HepG2 (cell line): ENCODE results near the gene SLA2. TPM values are rescaled to one million over a fixed set of nuclear protein-coding genes. Genes with fewer than 3 reads are reported as not detected.

Experiments used
- BHLHE40 ChIP-seq: IDR thresholded peaks from 2 replicates; pipeline ENCODE4 v1.6.1; 2011; ENCODE audit warnings: low read length, improper control_type of control experiment
- GPN1 ChIP-seq: sonication (generic); formaldehyde crosslinking; IDR thresholded peaks from 2 replicates; pipeline ENCODE4 v1.5.1; 2020; ENCODE audit warnings: missing genetic modification reagents, borderline replicate concordance
- HCFC1 ChIP-seq: fragments of 150-350 bp; IDR thresholded peaks from 2 replicates; pipeline ENCODE4 v1.6.1; 2014; ENCODE audit warnings: low read depth, low read length
- HNRNPLL ChIP-seq: fragments of 200-400 bp; formaldehyde crosslinking; IDR thresholded peaks from 2 replicates; pipeline ENCODE4 v1.6.1; 2017; ENCODE audit warnings: mild to moderate bottlenecking, low read depth, low read length; ENCODE audit not compliant: poor library complexity, severe bottlenecking
- IKZF1 ChIP-seq: fragments of 450-650 bp; IDR thresholded peaks from 2 replicates; pipeline ENCODE4 v1.7.1; 2016
- MAZ ChIP-seq, 2 experiments: sonication (generic) in 1 of 2; formaldehyde crosslinking in 1 of 2; IDR thresholded peaks; 2 replicates each; pipeline versions ENCODE4 v1.5.0 to v1.6.1; 2012 to 2020; ENCODE audit warnings: low read depth in 2 of 2, mild to moderate bottlenecking in 2 of 2, borderline replicate concordance in 1 of 2, improper control_type of control experiment in 1 of 2, low read length in 1 of 2, missing genetic modification reagents in 1 of 2, moderate library complexity in 1 of 2
- MEIS1 ChIP-seq: sonication (generic); formaldehyde crosslinking; IDR thresholded peaks from 2 replicates; pipeline ENCODE4 v1.9.0; 2021; ENCODE audit warnings: mild to moderate bottlenecking, missing genetic modification reagents, moderate library complexity, borderline replicate concordance
- MYNN ChIP-seq: sonication (generic); formaldehyde crosslinking; IDR thresholded peaks from 2 replicates; pipeline ENCODE4 v1.4.0; 2020; ENCODE audit warnings: mild to moderate bottlenecking, low read depth, missing genetic modification reagents
- PCBP2 ChIP-seq: fragments of 200-400 bp; formaldehyde crosslinking; optimal IDR thresholded peaks from 2 replicates; pipeline ENCODE3; 2018; ENCODE audit warnings: low read length, low read depth; ENCODE audit not compliant: poor library complexity, severe bottlenecking
- SALL1 ChIP-seq: sonication (generic); formaldehyde crosslinking; IDR thresholded peaks from 2 replicates; pipeline ENCODE4 v1.8.0; 2022; ENCODE audit warnings: mild to moderate bottlenecking, missing genetic modification reagents
- SMAD1 ChIP-seq: sonication (generic); formaldehyde crosslinking; IDR thresholded peaks from 2 replicates; pipeline ENCODE4 v1.4.0; 2020; ENCODE audit warnings: missing genetic modification reagents, low read depth, mild to moderate bottlenecking, borderline replicate concordance
- SP5 ChIP-seq: IDR thresholded peaks from 2 replicates; pipeline ENCODE4 v1.6.1; 2016; ENCODE audit warnings: low read depth, borderline replicate concordance
- TCF7L2 ChIP-seq: IDR thresholded peaks from 2 replicates; pipeline ENCODE4 v1.6.1; 2011; ENCODE audit warnings: mild to moderate bottlenecking, low read depth, low read length, moderate library complexity
- U2AF2 ChIP-seq: fragments of 200-400 bp; formaldehyde crosslinking; IDR thresholded peaks from 2 replicates; pipeline ENCODE4 v1.6.1; 2017; ENCODE audit warnings: low read depth, mild to moderate bottlenecking, low read length
- ZBTB7A ChIP-seq: sonication (generic); formaldehyde crosslinking; IDR thresholded peaks from 2 replicates; pipeline ENCODE4 v1.8.0; 2022; ENCODE audit warnings: mild to moderate bottlenecking, missing genetic modification reagents
- ZFP1 ChIP-seq: IDR thresholded peaks from 2 replicates; pipeline ENCODE4 v1.6.1; 2016
- ZFP62 ChIP-seq: sonication (generic); formaldehyde crosslinking; IDR thresholded peaks from 2 replicates; pipeline ENCODE4 v1.4.0; 2020; ENCODE audit warnings: missing genetic modification reagents
- ZNF589 ChIP-seq: sonication (generic); formaldehyde crosslinking; conservative IDR thresholded peaks from 2 replicates; pipeline ENCODE4 v1.8.0; 2022; ENCODE audit warnings: mild to moderate bottlenecking, moderate library complexity, missing genetic modification reagents
- ZNF607 ChIP-seq: sonication (generic); formaldehyde crosslinking; IDR thresholded peaks from 2 replicates; pipeline ENCODE4 v1.5.1; 2020; ENCODE audit warnings: missing genetic modification reagents, mild to moderate bottlenecking, borderline replicate concordance
- ZNF761 ChIP-seq: sonication (generic); formaldehyde crosslinking; conservative IDR thresholded peaks from 2 replicates; pipeline ENCODE4 v1.4.0; 2020; ENCODE audit warnings: mild to moderate bottlenecking, missing genetic modification reagents
- polyA plus RNA-seq, 8 experiments: library from polyadenylated mRNA; depleted of rRNA in 3 of 8; stranded (reverse) in 7 of 8; unstranded in 1 of 8; fragments of >200 nt; fragmentation: Illumina TruSeq in 4 of 8; extraction: Trizol in 4 of 8; gene quantifications; 2 replicates each; pipeline versions ENCODE4 v1.2.1 to v1.2.3, GENCODE V29; 2011 to 2016; ENCODE audit warnings: low read depth in 4 of 8, missing spikeins in 1 of 8, mixed read lengths in 1 of 8; ENCODE audit not compliant: insufficient read depth in 1 of 8
- total RNA-seq, 5 experiments: library from RNA; depleted of rRNA; stranded (reverse); fragments of >200 nt; fragmentation: Illumina TruSeq; extraction: Trizol; gene quantifications; 2 replicates each; pipeline ENCODE4 v1.2.3, GENCODE V29; 2016; ENCODE audit warnings: low read depth in 1 of 5
- TF ChIP-seq, protein P1 (sequence below): sonication (generic); formaldehyde crosslinking; IDR thresholded peaks from 2 replicates; pipeline ENCODE4 v1.5.0; 2020; ENCODE audit warnings: missing genetic modification reagents, mild to moderate bottlenecking, borderline replicate concordance
- TF ChIP-seq, protein P2 (sequence below): sonication (generic); formaldehyde crosslinking; IDR thresholded peaks from 2 replicates; pipeline ENCODE4 v1.4.0; 2020; ENCODE audit warnings: missing genetic modification reagents, borderline replicate concordance

SLA2 gene
- total and polyA plus RNA-seq, 2 of the 13 experiments (the other 11 are each of a cell fraction or from before 2014, with no cell fraction given): 1.6 to 3.6 TPM

DNA sequence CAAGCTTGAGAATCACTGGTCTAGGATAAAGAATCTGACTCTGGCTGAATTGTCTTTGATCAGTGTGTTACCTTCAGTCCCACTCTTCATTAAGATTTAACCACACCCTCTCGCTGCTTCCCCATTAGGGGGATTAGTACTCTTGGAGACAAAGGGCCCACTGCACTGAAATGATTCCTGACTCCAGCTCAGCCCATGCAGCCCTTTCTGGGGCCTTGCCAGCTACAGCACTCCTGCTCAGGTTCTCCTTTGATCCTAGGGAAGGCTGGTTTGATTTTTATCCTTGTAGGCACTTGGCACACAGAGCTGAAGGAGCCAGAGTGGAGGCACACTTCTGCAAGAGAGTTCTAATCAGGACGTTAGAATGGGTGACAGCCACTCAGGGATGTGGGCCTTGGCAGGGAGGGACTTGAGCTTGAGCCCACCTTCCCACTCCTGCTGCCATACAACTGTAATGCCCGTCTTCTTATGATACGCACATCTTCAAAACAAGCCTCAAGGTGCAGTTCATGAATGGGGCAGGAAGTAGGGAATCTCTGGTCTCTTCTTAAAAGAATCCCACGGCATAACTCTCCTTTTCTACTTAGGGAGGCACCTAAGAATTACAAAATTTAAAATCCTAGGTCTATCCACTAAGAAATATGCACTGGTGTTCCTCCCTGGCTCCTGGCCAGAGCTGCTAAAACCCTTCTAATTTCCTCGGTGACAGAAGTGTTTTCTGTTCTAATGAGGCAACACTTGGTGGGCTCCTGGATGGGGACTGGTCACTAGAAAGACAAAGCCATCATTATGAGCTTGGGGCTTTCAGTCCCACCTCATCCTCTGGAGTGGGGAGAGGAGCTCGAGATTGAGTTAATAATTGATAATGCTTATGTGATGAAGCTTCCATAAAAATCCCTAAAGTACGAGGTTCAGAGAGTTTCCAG lies 1.5 kb upstream of the SLA2 start (continued):
- TF ChIP-seq, protein P1, sequence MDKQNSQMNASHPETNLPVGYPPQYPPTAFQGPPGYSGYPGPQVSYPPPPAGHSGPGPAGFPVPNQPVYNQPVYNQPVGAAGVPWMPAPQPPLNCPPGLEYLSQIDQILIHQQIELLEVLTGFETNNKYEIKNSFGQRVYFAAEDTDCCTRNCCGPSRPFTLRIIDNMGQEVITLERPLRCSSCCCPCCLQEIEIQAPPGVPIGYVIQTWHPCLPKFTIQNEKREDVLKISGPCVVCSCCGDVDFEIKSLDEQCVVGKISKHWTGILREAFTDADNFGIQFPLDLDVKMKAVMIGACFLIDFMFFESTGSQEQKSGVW (CRISPR knock-in tag): no peak
- TF ChIP-seq TCF7L2: no peak
- no peak for TF ChIP-seq ZFP62 (CRISPR knock-in tag)
- no peak for TF ChIP-seq U2AF2
- no peak; the same call in 1 of the 2 replicates for TF ChIP-seq ZNF607 (CRISPR knock-in tag)
- TF ChIP-seq PCBP2: no peak
- TF ChIP-seq, protein P2, sequence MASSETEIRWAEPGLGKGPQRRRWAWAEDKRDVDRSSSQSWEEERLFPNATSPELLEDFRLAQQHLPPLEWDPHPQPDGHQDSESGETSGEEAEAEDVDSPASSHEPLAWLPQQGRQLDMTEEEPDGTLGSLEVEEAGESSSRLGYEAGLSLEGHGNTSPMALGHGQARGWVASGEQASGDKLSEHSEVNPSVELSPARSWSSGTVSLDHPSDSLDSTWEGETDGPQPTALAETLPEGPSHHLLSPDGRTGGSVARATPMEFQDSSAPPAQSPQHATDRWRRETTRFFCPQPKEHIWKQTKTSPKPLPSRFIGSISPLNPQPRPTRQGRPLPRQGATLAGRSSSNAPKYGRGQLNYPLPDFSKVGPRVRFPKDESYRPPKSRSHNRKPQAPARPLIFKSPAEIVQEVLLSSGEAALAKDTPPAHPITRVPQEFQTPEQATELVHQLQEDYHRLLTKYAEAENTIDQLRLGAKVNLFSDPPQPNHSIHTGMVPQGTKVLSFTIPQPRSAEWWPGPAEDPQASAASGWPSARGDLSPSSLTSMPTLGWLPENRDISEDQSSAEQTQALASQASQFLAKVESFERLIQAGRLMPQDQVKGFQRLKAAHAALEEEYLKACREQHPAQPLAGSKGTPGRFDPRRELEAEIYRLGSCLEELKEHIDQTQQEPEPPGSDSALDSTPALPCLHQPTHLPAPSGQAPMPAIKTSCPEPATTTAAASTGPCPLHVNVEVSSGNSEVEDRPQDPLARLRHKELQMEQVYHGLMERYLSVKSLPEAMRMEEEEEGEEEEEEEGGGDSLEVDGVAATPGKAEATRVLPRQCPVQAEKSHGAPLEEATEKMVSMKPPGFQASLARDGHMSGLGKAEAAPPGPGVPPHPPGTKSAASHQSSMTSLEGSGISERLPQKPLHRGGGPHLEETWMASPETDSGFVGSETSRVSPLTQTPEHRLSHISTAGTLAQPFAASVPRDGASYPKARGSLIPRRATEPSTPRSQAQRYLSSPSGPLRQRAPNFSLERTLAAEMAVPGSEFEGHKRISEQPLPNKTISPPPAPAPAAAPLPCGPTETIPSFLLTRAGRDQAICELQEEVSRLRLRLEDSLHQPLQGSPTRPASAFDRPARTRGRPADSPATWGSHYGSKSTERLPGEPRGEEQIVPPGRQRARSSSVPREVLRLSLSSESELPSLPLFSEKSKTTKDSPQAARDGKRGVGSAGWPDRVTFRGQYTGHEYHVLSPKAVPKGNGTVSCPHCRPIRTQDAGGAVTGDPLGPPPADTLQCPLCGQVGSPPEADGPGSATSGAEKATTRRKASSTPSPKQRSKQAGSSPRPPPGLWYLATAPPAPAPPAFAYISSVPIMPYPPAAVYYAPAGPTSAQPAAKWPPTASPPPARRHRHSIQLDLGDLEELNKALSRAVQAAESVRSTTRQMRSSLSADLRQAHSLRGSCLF (CRISPR knock-in tag): no peak
- TF ChIP-seq HCFC1: no peak
- no peak for TF ChIP-seq GPN1 (CRISPR knock-in tag)
- no peak for TF ChIP-seq HNRNPLL
- 0 out of 2 replicates have a peak, but pooled peaks have one; percentile 18 for TF ChIP-seq SP5 (CRISPR knock-in tag)
- no peak for TF ChIP-seq MYNN (CRISPR knock-in tag)
- no peak for TF ChIP-seq SMAD1 (CRISPR knock-in tag)
- no peak for TF ChIP-seq MEIS1
- no peak for TF ChIP-seq ZNF589 (CRISPR knock-in tag)
- TF ChIP-seq BHLHE40: no peak
- peak; percentile 50; the same call in 1 of the 2 replicates for TF ChIP-seq MAZ (IDR thresholded peaks at IDR 0.05; ENCODE audit: borderline replicate concordance, low read depth, low read length)
- TF ChIP-seq MAZ (CRISPR knock-in tag; IDR thresholded peaks at IDR 0.05; ENCODE audit: low read depth): no peak
- TF ChIP-seq IKZF1: no peak
- TF ChIP-seq ZBTB7A: no peak
- TF ChIP-seq ZFP1: no peak
- no peak for TF ChIP-seq ZNF761
- TF ChIP-seq SALL1 (CRISPR knock-in tag): peak; percentile 23; the same call in 1 of the 2 replicates
